Mesodermal cell (in vitro differentiated cells): Measurements from ENCODE around the gene ACOXL.
"Not testable (repeated sequence)": the region's sequence is repeated elsewhere in the genome, so short reads cannot be mapped to it uniquely, and the experiment has no call there.

ENCODE experiments used
- H3K27ac ChIP-seq: 2 replicates; pipeline ENCODE4 v1.7.0; 2013; ENCODE audit warnings: mild to moderate bottlenecking, low read depth, low read length, moderate library complexity; ENCODE audit not compliant: severe bottlenecking
- H3K36me3 ChIP-seq: 2 replicates; pipeline ENCODE4 v1.7.1; 2013; ENCODE audit warnings: mild to moderate bottlenecking, low read length, moderate library complexity; ENCODE audit not compliant: control insufficient read depth, insufficient read depth
- H3K4me1 ChIP-seq: one replicate; pipeline ENCODE4 v1.7.1; 2013; ENCODE audit warnings: mild to moderate bottlenecking, low read length; ENCODE audit not compliant: insufficient read depth, control insufficient read depth, poor library complexity, severe bottlenecking
- H3K4me3 ChIP-seq: 2 replicates; pipeline ENCODE4 v1.7.0; 2013; ENCODE audit warnings: low read length, control low read depth, mild to moderate bottlenecking; ENCODE audit not compliant: insufficient read depth, poor library complexity, severe bottlenecking; ENCODE audit errors: extremely low read depth
- H3K9me3 ChIP-seq: 2 replicates; pipeline ENCODE4 v1.7.1; 2013; ENCODE audit warnings: mild to moderate bottlenecking, low read length, moderate library complexity; ENCODE audit not compliant: control insufficient read depth
- WGBS, 2 experiments: methylation state at CpG; one replicate each; pipeline ENCODE4 v1.1.5; 2013; ENCODE audit warnings: missing lambda C conversion rate in 2 of 2; ENCODE audit not compliant: insufficient coverage in 2 of 2; 5-methylcytosine and 5-hydroxymethylcytosine counted together

Gene ACOXL

GRCh38 chr2:111042772-111043771 is 310.7 kb downstream of the ACOXL start:
- Histone ChIP-seq H3K4me1 (peaks cover 5% of the 10 kb centered on the region), H3K36me3 (no peaks in the 10 kb centered on the region), H3K4me3 (no peak overlapping the region), H3K27ac (no peak overlapping the region), H3K9me3 (no peaks in the 10 kb centered on the region)
- 83 to 88% methylated on average over 13 to 17 of the region's 20 CpGs for WGBS, 2 experiments

GRCh38 chr2:111044066-111044465 is 311.7 kb downstream of the ACOXL start:
- H3K4me3 ChIP-seq: no peak overlapping the region
- H3K4me1 ChIP-seq: peaks cover 5% of the 10 kb centered on the region
- H3K9me3 ChIP-seq: no peaks in the 10 kb centered on the region
- no peaks in the 10 kb centered on the region for H3K36me3 ChIP-seq
- H3K27ac ChIP-seq: no peak overlapping the region
- WGBS, 2 experiments: 57 to 65% methylated on average over 3 to 4 of the region's 4 CpGs

DNA sequence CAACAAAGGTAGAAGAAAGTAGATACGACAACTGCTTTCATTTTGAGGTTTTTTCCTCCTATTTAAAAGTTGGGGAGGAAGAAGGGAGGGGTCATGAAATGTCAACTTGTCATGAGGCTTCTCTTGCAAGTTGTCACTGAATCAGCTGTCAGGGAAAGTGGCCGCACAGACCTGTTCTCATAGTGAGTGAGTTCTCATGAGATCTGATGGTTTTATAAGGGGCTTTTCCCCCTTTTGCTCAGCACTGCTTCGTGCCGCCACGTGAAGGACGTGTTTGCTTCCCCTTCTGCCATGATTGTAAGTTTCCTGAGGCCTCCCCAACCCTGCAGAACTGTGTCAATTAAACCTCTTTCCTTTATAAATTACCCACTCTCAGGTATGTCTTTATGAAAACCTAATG is 312.9 kb downstream of the ACOXL start:
- not testable (repeated sequence) for H3K4me3 ChIP-seq, H3K36me3 ChIP-seq, H3K4me1 ChIP-seq, H3K27ac ChIP-seq, H3K9me3 ChIP-seq
- WGBS, 2 experiments: 80 to 87% methylated on average over 6 of the region's 6 CpGs

DNA sequence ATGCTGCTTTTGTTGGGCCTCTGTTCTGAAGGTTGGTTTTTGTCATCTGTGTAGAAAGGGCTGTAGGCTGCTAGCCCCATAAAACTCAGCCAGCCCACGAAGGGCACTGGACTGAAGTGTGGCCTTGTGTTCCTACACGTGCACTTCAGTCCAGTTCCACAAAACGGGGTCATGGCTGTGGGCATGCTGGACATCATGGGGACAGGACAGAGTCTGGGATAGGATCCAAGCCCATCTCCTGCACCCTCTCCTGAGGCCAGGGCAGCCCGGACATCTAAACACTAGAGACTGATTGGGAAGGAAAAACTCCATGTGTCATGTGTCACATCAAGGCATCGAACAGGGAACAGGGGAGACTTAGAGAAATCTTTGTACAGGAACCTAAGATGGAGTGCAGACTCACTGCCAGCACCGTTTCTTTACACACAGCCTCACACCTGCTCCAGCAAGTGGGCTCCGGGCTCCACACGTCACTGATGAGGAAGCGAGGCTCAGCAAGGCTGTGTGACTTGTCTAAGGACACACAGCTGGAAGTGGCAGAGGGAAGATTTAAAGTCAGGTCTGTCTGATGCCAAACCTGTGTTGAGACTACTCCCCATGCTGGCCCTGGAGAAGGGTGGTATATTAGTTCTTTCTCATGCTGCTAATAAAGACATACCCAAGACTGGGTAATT is 313.5 kb downstream of the ACOXL start:
- WGBS, 2 experiments: 94 to 96% methylated on average over 6 to 7 of the region's 9 CpGs
- Histone ChIP-seq H3K9me3 (no peaks in the 10 kb centered on the region), H3K27ac (no peak overlapping the region), H3K4me1 (peaks cover 5% of the 10 kb centered on the region), H3K36me3 (no peaks in the 10 kb centered on the region), H3K4me3 (no peak overlapping the region)

GRCh38 chr2:111046670-111047069 is 314.3 kb downstream of the ACOXL start:
- WGBS, 2 experiments: 75 to 100% methylated on average over 3 of the region's 5 CpGs
- peaks cover 5% of the 10 kb centered on the region for H3K4me1 ChIP-seq
- no peak overlapping the region for H3K4me3 ChIP-seq

DNA sequence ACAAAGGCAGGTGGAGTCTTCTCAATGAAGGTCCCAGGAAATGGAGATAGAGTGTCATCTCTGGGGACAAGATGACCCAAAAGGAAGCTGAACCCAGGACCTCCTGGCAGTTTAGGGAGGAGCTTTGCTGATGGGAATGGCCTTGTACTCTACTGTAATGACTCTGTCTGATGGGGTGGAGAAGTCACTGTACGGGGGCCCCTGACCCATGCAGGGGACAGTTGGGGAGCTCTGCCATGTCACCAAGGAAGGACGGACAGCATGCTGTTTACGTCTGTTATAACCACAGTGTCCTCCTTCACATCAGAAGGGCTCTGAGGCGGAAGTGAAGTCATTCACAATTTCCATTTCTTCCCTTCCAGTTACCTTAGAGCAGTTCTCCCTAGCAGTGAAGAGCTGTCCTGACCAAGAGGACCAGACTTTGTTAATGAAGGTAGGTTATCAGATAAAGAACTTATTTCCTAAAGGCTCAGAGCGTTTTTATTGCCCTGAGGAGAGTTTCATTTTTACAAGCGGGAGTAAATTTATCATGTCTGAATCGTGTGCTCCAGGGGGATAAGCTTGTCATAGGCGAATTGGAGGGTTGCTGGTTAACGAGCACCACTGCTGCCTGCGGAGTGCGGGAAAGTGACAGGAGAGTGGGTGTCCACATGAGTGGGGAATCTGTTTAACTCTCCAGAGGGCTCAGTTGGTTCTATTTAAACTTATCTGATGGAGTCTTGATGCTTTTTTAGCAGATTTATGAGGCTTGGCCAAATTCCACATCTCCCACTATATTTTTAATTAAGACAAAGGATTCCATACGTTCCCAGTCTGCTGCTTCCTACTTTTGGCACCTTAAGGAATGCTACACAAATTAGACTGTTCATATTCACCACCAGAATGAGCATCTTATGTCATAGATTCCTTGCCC is 316.7 kb downstream of the ACOXL start:
- no peak overlapping the region for H3K4me3 ChIP-seq
- H3K27ac ChIP-seq: no peak overlapping the region
- WGBS, 2 experiments: 89 to 96% methylated on average over 8 to 11 of the region's 12 CpGs
- no peaks in the 10 kb centered on the region for H3K36me3 ChIP-seq
- H3K9me3 ChIP-seq: no peaks in the 10 kb centered on the region
- no peaks in the 10 kb centered on the region for H3K4me1 ChIP-seq

More at GRCh38 chr2:111046670-111047069, 314.3 kb downstream of the ACOXL start:
- H3K36me3 ChIP-seq: no peaks in the 10 kb centered on the region
- H3K27ac ChIP-seq: no peak overlapping the region
- H3K9me3 ChIP-seq: no peaks in the 10 kb centered on the region

DNA sequence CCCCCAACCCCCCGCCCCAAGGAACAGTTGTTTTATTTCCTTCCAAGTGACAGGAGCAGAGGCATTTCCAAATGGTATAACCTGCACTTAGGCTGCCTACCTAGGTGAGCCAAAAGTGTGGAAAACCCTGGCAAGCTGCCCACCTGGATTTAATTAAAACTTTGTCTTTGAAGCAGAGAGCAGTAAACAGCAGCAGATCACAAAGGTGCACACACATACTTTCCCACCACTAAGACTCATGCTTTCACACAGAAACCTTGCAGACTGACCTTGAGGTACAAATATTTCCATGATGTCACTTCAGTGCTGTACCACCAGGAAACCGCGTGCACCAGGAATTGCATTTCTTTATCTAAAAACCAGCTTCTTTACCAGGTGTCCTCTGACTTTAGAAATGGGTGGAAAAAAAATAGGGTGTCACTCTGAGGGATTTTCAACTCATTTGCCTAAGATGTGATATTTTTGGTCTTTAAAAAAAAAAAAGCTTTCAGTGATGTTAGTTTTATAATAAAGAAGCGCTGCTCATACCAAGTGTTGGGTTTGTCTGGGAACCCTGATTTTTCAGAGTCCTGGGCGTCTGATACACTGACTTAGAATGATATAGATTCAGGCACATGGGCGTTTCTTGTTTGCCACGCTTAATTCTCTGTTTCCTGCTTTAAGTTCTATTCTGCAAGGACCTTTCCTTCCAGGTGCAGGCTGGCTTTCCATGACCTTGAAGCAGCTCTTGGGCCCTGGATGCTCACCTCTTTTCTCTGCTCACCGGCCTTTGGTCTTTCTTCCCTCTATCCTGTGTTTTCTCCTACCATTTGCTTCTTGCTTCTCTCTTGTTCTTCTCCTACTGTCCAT is 317.6 kb downstream of the ACOXL start:
- H3K4me1 ChIP-seq: no peaks in the 10 kb centered on the region
- 92 to 93% methylated on average over 5 of the region's 8 CpGs for WGBS, 2 experiments
- H3K27ac ChIP-seq: no peak overlapping the region
- no peaks in the 10 kb centered on the region for H3K36me3 ChIP-seq
- H3K9me3 ChIP-seq: no peaks in the 10 kb centered on the region
- no peak overlapping the region for H3K4me3 ChIP-seq

- Histone ChIP-seq H3K4me3 (no peak overlapping the region), H3K27ac (no peak overlapping the region)
- 93% methylated on average over 4 of the region's 9 CpGs; no CpG with 5 or more reads in 1 of the 2 experiments for WGBS, 2 experiments
These were observed 318.5 kb downstream of the ACOXL start for GRCh38 chr2:111050701-111051376.

DNA sequence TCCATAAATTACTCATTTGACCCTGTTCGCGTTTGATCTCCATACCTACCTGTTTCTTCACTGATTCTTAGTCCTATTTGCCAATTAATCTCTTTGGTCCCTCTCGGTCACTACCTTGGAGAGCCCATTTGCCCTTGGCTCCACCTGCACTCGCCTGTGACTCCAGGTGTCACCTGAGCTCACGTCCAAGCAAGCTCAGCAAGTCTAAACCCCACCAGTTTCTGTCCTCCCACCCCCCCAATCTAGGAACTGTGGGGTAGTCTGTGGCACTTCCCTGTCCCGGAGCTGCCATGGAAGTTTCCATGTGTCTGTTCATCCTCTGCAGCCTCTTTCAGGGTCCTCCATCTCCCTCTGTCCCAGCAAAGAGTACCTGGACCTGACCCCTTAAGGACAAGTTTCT is 320.2 kb downstream of the ACOXL start:
- Histone ChIP-seq H3K9me3 (no peaks in the 10 kb centered on the region), H3K4me3 (no peak overlapping the region), H3K36me3 (no peaks in the 10 kb centered on the region), H3K27ac (no peak overlapping the region), H3K4me1 (no peaks in the 10 kb centered on the region)
- 94 to 96% methylated on average over 4 to 6 of the region's 6 CpGs for WGBS, 2 experiments

More at GRCh38 chr2:111050701-111051376, 318.5 kb downstream of the ACOXL start:
- H3K36me3 ChIP-seq: no peaks in the 10 kb centered on the region
- H3K9me3 ChIP-seq: no peaks in the 10 kb centered on the region
- no peaks in the 10 kb centered on the region for H3K4me1 ChIP-seq
